Ishikawa (cell line): Measurements from ENCODE around the gene PRRT2.
A peak's percentile ranks its signal among the peaks of the same experiment; 100 is the strongest.

ENCODE experiments used
- CEBPB ChIP-seq: IDR thresholded peaks from 2 replicates; pipeline ENCODE4 v1.6.1; 2012
- CREB1 ChIP-seq: IDR thresholded peaks from 2 replicates; pipeline ENCODE4 v1.6.1; 2012; ENCODE audit warnings: low read depth
- EGR1 ChIP-seq: IDR thresholded peaks from 2 replicates; pipeline ENCODE4 v1.6.1; 2012
- EP300 ChIP-seq: IDR thresholded peaks from 2 replicates; pipeline ENCODE4 v1.6.1; 2012; ENCODE audit warnings: borderline replicate concordance
- FOXM1 ChIP-seq: IDR thresholded peaks from 2 replicates; pipeline ENCODE4 v1.6.1; 2012; ENCODE audit warnings: low read depth, borderline replicate concordance
- MAX ChIP-seq: IDR thresholded peaks from 2 replicates; pipeline ENCODE4 v1.6.1; 2012
- NFIC ChIP-seq: IDR thresholded peaks from 2 replicates; pipeline ENCODE4 v1.6.1; 2012
- RAD21 ChIP-seq: IDR thresholded peaks from 2 replicates; pipeline ENCODE4 v1.6.1; 2012; ENCODE audit warnings: low read depth
- REST ChIP-seq: IDR thresholded peaks from 2 replicates; pipeline ENCODE4 v1.6.1; 2012; ENCODE audit warnings: low read depth, mild to moderate bottlenecking
- TAF1 ChIP-seq: IDR thresholded peaks from 2 replicates; pipeline ENCODE4 v1.6.1; 2012; ENCODE audit warnings: low read depth, mild to moderate bottlenecking
- TCF12 ChIP-seq: IDR thresholded peaks from 2 replicates; pipeline ENCODE4 v1.6.1; 2012; ENCODE audit warnings: low read depth
- TEAD4 ChIP-seq: IDR thresholded peaks from 2 replicates; pipeline ENCODE4 v1.6.1; 2012
- USF1 ChIP-seq: IDR thresholded peaks from 2 replicates; pipeline ENCODE4 v1.6.1; 2012
- YY1 ChIP-seq: IDR thresholded peaks from 2 replicates; pipeline ENCODE4 v1.6.1; 2012; ENCODE audit warnings: low read depth
- ZBTB7A ChIP-seq: IDR thresholded peaks from 2 replicates; pipeline ENCODE4 v1.6.1; 2012; ENCODE audit warnings: low read depth

The PRRT2 gene

GRCh38 chr16:29814592-29814991 lies 2.6 kb downstream of the PRRT2 start:
- TF ChIP-seq TCF12 (no peak), REST (no peak), CEBPB (no peak), ZBTB7A (no peak), FOXM1 (no peak), YY1 (no peak), EGR1 (no peak), NFIC (no peak), TAF1 (no peak), EP300 (no peak), MAX (no peak), CREB1 (no peak), RAD21 (no peak), TEAD4 (no peak), USF1 (no peak)

- TF ChIP-seq YY1 (no peak), MAX (no peak), REST (no peak), CEBPB (no peak), CREB1 (no peak), FOXM1 (no peak), TAF1 (no peak), TEAD4 (no peak), ZBTB7A (no peak), USF1 (no peak), EGR1 (no peak), TCF12 (no peak), NFIC (no peak), EP300 (no peak), RAD21 (no peak)
Observed at GRCh38 chr16:29815032-29815721, 3.2 kb downstream of the PRRT2 start.

- 0 out of 2 replicates have a peak, but pooled peaks have one; percentile 27 for TF ChIP-seq EP300
- peak; percentile 41 for TF ChIP-seq TCF12
- 0 out of 2 replicates have a peak, but pooled peaks have one; percentile 35 for TF ChIP-seq USF1
- TF ChIP-seq REST, result no peak
- no peak for TF ChIP-seq CEBPB
- TF ChIP-seq EGR1, result peak; percentile 33; the same call in 1 of the 2 replicates
- TF ChIP-seq ZBTB7A, result no peak; the same call in 1 of the 2 replicates
- no peak for TF ChIP-seq TEAD4
- peak; percentile 92 for TF ChIP-seq MAX
- TF ChIP-seq TAF1, result peak; percentile 77
- TF ChIP-seq FOXM1, result no peak
- TF ChIP-seq RAD21, result peak; percentile 56; the same call in 1 of the 2 replicates
- TF ChIP-seq NFIC, result peak; percentile 33; the same call in 1 of the 2 replicates
- TF ChIP-seq CREB1, result peak; percentile 36
- TF ChIP-seq YY1, result peak; percentile 99
Observed at GRCh38 chr16:29815793-29816693, 4.0 kb downstream of the PRRT2 start, which contains the start of gene PAGR1. PAGR1 (plus strand) TSS chr16:29816152; CDS start chr16:29816526, 374 bp downstream.
